ENCODE results near the gene SIRPA.
A peak's percentile ranks its signal among the peaks of the same experiment; 100 is the strongest.

The SIRPA gene

DNA sequence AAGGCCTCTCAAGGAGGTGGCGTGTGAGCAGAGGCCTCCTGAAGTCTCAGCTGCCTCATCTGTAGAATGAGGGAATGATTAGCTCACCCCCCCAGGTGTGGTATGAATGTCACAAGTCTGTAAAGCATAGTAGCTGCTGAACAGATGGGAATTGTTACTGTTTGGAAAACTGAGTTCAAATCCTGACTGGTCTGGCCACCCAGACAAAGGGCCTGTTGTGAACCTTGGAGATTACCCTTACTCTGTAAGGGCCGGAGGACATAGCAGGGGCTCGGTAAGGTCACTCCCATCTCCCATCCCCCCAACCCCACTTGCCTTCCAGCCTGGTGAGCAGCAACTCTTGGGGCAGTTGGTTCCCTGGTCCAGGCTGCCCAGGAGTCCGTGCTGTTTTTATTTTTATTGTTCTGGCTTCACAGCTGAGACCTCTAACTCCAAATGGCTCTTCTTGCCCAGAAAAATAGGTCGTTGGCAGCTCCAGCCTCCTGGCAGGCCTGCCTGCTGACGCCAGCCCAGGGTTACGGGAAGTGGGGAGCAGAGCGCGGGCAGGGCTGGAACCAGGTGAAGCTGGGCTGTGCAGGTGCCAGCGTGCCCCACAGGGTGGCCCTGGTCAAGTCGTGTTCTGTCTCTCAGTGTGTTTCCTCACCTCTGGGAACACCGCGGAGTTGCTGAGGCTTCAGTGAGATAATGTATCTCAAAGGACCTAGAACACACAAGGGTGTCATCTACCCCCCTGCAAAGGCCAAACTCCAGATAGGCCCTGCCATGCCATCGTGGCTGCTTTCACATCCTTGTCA is 4.5 kb upstream of the SIRPA start:
- in situ Hi-C loops (cut with MboI; ENCODE audit: low pct_unique_long_range_greater_than_20kb, low sequenced_read_pairs, unreplicated experiment): no loop called here
- TF ChIP-seq, protein P1, sequence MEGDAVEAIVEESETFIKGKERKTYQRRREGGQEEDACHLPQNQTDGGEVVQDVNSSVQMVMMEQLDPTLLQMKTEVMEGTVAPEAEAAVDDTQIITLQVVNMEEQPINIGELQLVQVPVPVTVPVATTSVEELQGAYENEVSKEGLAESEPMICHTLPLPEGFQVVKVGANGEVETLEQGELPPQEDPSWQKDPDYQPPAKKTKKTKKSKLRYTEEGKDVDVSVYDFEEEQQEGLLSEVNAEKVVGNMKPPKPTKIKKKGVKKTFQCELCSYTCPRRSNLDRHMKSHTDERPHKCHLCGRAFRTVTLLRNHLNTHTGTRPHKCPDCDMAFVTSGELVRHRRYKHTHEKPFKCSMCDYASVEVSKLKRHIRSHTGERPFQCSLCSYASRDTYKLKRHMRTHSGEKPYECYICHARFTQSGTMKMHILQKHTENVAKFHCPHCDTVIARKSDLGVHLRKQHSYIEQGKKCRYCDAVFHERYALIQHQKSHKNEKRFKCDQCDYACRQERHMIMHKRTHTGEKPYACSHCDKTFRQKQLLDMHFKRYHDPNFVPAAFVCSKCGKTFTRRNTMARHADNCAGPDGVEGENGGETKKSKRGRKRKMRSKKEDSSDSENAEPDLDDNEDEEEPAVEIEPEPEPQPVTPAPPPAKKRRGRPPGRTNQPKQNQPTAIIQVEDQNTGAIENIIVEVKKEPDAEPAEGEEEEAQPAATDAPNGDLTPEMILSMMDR (IDR thresholded peaks at IDR 0.05; ENCODE audit: extremely low read depth, insufficient read depth, missing control alignments): no peak
- no peak for DNase-seq (ENCODE audit: low spot score)

DNA sequence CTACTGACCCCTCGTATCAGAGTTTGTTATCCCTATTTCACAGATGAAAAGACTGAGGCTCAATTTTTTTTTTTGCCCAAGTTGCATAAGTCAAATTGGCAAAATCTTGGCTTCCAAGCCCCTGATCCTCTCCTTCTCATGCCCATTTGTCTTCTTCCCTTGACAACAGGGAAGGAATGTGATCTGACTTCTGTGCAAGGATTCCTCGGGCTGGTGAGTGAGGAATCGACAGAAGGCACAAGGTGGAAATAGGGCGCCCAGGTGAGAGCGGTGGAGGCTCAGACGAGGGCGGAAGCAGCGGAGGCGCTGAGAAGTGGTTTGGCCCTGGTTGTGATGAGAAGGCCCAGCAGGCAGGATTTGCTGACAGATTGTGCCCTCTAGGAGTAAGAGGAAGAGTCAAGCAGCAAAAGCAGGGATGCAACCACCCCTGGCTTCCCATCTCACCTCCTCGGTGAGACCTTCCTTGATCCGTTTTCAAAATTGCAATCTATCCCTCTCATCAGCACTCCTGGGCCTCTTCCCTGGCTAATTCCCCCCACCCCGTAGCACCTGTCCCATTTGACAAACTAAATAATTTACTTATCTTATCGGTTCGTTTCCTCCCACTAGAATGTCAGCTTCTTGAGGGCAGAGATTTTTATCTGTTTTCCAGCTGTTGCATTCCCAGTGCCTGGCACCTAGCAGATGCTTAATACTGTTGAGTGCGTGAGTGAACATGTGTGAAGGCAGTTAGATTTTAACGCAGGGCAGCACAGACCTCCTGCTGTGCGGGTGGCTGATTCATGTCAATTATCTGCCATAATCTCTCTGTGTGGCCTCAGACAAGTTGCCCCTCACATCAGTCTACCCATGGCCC is 3.7 kb upstream of the SIRPA start:
- no peak for DNase-seq (ENCODE audit: low spot score)
- in situ Hi-C loops (cut with MboI; ENCODE audit: low pct_unique_long_range_greater_than_20kb, low sequenced_read_pairs, unreplicated experiment): no loop called here
- TF ChIP-seq, protein P1 (IDR thresholded peaks at IDR 0.05; ENCODE audit: extremely low read depth, insufficient read depth, missing control alignments): no peak

DNA sequence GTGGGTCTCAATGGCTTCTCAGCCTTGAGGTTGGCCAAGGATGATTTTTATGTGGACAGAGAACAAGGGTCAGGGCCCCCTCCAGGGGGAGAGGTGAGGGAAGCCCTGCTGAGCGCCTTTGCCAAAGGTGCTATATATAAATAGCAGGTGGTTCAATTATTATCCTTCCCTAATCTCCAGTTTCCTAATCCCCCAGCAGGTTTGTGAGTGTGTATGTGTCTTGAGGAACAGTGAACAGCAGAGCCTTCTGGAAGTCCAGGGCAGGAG is 3.2 kb upstream of the SIRPA start:
- in situ Hi-C loops (cut with MboI; ENCODE audit: low pct_unique_long_range_greater_than_20kb, low sequenced_read_pairs, unreplicated experiment): no loop called here
- TF ChIP-seq, protein P1 (IDR thresholded peaks at IDR 0.05; ENCODE audit: extremely low read depth, insufficient read depth, missing control alignments): no peak
- no peak for DNase-seq (ENCODE audit: low spot score)

DNA sequence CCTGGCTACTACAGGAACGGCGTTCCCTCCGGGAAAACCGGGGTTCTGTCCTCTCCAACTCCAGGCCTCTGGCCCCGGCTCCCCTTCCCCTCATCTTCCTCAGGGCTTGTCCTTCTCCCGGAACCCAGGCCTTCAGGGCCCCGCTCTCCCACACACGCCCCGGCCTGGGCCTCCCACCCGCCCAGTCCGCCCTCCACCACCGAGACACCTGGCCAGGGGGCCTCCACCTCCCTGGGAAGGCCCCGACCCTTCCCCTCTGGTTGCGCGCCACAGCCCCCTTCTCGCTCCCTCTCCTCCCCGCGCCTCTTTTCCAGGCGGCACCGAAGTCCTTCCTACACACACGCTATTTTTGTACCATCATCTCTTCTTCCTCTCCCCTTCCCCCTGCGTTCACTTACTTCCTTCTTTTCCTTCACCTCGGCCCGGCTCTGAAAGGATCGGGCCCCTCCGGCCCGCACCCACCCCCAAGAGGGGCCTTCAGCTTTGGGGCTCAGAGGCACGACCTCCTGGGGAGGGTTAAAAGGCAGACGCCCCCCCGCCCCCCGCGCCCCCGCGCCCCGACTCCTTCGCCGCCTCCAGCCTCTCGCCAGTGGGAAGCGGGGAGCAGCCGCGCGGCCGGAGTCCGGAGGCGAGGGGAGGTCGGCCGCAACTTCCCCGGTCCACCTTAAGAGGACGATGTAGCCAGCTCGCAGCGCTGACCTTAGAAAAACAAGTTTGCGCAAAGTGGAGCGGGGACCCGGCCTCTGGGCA is 1.3 kb upstream of the SIRPA start:
- TF ChIP-seq, protein P1 (IDR thresholded peaks at IDR 0.05; ENCODE audit: extremely low read depth, insufficient read depth, missing control alignments): no peak
- no peak for DNase-seq (ENCODE audit: low spot score)
- in situ Hi-C loops (cut with MboI; ENCODE audit: low pct_unique_long_range_greater_than_20kb, low sequenced_read_pairs, unreplicated experiment): no loop called here

DNA sequence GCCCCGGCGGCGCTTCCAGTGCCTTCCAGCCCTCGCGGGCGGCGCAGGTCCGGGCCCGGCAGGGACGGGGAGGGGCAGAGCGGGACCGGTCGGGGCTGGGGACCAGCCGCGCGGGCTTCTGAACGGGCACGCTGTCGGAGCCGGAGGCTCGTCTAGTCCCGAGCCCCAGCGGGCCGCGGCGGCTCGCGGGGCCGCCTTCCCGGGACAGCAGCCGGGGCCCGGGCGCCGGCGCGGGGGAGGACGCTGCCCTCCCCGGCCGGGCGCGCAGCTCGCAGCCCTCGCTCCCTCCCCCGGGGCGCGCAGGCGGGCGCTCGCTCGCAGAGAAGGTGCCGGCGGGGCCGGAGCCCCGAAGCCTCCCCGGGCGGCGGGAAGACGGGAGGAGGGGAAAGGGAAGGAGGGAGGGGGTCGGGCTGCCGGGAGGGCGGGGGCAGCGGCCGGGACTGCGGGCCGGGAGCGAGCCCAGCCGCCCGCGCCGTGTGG is 696 bp upstream of the SIRPA start:
- peak; percentile 80 for DNase-seq (ENCODE audit: low spot score)
- in situ Hi-C loops (cut with MboI; ENCODE audit: low pct_unique_long_range_greater_than_20kb, low sequenced_read_pairs, unreplicated experiment): no loop called here
- TF ChIP-seq, protein P1 (IDR thresholded peaks at IDR 0.05; ENCODE audit: extremely low read depth, insufficient read depth, missing control alignments): no peak

All from GM13977 (cell line).